RKO (cell line): ENCODE measurements around the gene KLRK1.
"Not testable (repeated sequence)": the region's sequence is repeated elsewhere in the genome, so short reads cannot be mapped to it uniquely, and the experiment has no call there.

ENCODE experiments used
- DNase-seq: peaks from one replicate; pipeline ENCODE4 v3.0.0-alpha.2; 2016; ENCODE audit warnings: low spot score

Gene KLRK1

DNA sequence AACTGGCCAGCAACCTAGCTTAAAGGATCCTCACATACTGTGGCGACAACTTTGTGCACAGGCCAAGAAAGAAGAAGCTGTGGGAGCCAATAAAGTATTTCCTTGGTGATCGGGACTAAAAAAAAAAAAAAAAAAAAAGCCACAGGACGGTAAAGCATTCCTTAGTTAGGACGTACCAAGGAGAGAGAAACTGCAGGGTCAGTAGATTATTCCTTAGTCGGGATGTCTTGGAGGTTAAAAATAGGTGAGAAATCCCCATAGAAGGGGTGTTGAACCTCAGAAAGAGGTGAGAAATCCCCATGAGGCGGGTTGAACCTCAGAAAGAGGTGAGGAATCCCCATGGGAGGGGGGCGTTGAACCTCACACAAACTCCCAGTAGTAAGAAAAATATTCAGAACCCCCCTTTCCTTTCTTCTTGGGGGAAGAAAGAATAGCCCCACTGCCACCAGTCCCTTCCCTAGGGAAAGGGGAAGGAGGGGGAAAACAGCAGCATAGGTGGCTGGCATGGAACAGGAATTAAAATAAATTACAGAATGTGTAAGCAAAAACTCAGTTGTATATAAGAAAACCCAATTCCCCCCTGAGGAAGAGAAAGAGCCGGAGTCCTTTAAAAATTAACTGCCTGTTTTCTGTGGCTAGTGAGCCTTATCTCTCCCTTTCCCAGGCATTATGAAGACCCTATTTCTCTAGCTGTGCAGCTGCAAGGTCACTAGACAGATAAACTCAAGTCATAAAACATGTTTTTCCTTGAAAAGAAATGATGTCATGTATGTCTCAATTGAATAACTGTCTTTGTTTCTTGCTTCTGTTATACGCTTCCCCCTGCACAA, 26.8 kb downstream of the KLRK1 start:
- no peak for DNase-seq

DNA sequence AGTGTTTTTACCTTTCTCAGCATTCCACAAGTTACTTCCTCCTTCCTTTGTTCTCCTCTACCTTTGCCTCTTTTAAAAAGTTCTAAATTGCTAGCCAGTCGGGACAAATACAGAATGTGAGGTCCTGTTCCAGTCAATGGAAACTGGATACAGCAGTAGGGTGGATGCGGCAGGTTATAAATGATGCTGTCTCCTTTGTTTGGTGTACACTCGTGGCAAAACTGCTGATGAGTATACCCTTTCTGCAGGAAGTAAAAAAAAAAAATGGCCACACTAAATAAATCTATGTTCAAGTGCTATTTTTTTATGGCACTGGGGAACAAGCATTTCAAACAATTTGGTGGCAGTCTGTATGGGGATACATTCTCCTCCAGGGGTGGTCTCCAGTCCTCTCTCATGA, 27.5 kb downstream of the KLRK1 start:
- no peak for DNase-seq

DNA sequence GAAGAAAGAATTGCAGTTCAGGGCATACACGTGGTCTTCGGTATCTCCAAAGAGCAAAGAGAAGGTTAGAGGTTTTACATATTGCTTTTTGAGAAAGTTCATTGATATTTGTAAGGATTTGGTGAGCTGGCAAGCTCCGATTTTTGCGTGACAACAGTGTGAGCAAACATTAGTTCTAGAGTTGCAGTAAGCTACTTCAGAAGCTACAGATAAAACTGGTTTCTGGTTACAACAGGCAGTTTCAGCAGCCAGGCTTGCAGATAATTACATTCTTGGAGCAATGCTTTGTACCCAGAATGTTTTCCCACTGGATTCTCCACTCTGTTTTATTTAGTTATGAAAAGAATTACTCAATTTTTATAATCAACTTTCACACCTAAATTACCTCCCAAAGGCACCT, 28.2 kb downstream of the KLRK1 start:
- no peak for DNase-seq

DNA sequence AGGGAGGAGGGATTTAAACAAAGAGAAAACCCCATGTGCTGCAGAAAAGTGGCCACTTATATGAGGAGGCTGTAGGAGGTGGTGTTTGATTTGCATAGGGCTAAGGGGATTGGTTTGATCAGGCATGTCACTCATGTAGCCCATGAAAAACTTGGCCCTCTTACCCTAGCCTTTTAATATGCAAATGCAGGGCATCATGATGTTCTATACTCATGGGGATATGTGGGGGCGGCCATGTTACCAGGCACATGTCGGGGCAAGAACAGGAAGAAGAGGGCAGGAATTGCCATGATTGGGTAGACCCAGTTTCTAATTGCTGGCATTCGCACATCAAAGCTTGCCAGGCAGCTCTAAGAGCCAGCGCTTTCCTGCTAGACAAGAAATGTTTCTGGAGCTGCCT, 28.8 kb downstream of the KLRK1 start:
- DNase-seq = peak; percentile 10

DNA sequence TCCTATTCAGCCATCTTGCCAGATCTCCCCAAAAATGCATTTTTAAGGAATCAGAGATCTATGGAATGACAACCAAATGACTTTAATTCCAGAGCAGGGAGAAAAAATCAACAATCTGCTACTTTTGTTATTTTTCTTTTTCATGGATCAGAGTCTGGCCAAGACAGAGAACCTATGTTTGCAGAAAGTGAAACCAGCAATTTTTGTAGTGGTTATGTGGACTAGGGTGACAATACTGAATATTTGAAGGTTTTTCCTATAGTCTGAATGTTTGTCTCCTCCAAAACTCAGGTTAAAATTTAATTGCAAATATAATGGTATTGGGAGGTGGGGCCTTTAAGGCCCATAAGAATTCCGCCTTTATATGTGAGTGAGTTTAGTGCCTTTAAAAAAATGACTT, 30.9 kb downstream of the KLRK1 start:
- no peak for DNase-seq

DNA sequence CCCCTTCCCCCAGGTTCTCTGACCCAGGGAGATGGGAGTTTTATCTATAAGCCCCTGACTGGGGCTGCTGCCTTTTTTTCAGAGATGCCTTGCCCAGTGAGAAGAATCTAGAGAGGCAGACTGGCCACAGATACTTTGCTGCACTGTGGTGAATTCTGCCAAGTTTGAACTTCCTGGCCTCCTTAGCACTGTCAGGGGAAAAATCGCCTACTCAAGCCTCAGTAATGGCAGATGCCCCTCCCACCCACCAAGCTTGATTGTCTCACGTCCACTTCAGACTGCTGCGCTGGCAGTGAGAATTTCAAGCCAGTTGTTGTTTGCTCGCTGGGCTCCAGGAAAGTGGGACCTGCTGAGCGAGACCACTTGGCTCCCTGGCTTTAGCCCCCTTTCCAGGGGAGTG, 31.7 kb downstream of the KLRK1 start:
- no peak for DNase-seq

DNA sequence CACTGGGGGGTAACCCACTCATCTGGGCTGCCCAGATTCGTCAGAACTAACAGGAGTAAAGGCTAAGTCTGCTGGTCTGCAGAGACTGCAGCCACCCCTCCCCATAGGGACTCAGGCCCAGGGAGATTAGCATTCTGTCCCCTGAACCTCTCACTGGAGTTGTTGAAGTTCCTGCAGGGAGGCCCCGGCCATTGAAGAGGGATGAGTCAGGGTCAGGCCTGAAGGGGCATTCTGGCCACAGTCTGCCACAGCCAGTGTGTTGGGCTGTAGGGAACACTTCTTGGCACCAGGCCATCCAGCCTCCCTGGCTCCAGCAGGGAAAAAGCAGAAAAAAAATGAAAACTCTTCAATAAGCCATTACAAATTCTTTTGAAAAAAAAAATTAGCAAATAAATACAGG, 35.3 kb downstream of the KLRK1 start:
- no peak for DNase-seq

DNA sequence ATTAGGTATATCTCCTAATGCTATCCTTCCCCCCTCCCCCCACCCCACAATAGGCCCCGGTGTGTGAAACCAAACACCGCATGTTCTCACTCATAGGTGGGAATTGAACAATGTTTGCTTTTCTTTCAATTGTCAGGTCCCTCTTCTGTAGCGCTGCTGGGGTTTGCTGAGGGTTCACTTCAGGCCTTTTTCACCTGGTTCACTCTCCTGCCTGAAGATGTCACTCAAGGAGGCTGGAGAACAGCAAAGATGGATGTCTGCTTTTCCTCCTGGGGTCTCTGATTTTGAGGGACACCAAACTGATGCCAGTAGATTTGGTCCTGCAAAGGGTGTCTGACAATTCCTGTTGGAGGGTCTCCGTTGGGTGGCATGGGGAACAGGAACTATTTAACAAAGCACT, 35.8 kb downstream of the KLRK1 start:
- DNase-seq = no peak

DNA sequence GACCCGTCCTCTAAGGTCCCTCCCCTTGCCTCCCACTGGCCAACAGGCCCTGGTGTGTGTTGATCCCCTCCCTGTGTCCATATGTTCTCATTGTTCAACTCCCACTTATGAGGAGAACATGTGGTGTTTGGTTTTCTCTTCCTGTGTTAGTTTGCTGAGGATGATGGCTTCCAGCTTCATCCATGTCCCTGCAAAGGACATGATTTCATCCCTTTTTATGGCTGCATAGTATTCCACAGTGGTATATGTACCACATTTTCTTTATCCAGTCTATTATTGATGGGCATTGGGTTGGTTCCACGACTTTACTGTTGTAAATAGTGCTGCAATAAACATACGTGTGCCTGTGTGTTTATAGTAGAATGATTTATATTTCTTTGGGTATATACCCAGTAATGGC, 38.4 kb downstream of the KLRK1 start:
- DNase-seq = not testable (repeated sequence)

DNA sequence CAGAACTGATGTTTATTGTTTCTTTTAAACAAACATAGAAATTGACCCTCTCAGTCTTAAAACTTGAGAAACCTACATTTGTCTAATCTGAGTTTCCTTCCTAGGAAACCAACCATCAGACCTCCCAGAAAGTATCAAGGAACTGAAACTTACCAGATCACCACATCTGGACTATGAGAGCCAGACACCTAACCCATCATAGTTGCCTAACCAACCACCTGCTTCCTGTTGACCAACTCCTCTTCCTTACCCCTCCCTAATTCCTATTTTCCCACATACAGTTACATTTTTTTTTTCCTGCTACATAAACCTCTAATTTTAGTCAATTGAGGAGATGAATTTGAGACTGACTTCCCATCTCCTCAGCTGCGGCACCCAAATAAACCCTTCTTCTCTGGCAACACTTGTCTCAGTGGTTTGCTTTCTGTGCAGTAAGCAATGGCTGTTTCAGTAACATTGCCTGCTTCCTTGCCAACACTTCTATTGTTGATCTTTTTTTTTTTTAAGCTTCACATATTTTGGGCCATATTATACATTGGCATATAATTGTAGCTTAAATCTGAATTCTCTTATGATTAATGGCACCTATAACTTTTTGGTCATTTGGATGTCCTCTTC, 47.8 kb downstream of the KLRK1 start:
- DNase-seq = no peak

DNA sequence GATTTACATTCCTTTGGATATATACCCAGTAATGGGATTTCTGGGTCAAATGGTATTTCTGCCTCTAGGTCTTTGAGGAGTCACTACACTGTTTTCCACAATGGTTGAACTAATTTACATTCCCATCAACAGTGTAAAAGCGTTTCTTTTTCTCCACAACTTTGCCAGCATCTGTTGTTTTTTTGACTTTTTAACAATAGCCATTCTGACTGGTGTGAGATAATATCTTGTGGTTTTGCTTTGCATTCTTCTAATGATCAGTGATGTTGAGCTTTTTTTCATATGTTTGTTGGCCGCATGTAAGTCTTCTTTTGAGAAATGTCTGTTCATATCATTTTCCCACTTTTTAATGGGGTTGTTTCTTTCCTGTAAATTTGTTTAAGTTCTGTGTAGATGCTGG, 48.9 kb downstream of the KLRK1 start:
- not testable (repeated sequence) for DNase-seq

DNA sequence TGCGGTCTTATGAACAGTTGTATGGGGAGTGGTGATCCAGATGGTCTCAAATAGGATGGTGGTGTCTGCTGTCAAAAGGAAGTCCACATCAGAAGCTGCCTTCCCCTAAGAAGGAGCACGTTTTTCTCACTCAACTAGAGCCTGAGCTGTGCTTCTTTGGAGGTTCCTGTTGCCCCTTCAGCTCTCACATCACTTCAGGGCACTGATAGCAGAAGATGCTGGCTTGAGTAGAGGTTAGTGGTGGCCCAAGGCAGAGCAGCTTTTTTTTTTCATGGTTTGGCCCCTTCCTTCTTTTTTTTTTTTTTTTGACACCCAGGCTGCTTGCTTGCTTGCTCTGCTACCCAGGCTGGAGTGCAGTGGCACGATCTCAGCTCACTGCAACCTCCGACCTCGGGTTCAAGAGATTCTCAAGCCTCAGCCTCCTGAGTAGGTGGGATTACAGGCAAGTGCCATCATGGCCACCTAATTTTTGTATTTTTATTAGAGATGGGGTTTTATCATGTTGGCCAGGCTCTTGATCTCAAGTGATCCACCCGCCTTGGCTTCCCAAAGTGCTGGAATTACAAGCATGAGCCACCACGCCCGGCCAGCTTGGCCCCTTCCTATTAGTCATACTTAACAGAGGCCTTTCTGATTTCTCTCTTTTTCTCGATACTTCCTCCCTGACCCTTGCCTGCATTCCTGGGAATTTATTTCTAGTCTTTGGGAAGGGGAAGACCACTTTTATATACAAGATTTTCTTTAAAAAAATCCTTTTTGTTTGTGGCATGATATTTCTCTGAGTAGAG, 50.6 kb downstream of the KLRK1 start:
- no peak for DNase-seq

DNA sequence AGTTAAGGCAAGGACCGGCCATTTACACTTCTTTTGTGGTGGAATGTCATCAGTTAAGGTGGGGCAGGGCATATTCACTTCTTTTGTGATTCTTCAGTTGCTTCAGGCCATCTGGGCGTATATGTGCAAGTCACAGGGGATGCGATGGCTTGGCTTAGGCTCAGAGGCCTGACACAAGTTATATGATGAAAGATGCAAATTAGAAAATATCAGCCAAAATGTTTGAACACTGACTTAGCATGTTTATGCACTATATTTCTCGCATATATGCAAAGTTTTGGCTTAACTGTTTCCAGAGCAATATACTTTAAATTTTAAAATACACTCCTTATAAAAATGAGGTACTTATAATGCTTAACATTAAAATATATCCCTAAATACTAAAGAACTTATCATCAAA, 51.4 kb downstream of the KLRK1 start:
- not testable (repeated sequence) for DNase-seq

DNA sequence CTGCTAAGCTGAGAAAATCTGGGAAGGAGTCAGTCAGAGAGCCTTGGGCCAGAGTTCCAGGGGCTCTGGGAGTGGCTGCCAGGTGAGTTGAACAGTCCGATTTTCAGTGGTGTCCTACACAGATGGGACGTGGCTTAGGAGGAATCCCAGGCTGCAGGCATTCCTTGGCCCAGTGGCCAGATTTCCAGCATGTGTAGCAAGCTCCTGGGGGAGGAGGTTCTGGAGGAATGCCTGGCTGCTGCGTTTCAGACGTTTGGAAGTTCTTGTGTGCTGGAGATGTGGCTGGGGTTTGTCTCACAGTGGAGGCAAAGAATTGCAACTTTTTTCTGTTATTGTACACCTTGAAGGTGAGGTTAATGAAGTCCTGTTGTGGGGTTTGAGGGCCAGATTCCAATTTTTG, 53.6 kb downstream of the KLRK1 start:
- not testable (repeated sequence) for DNase-seq

DNA sequence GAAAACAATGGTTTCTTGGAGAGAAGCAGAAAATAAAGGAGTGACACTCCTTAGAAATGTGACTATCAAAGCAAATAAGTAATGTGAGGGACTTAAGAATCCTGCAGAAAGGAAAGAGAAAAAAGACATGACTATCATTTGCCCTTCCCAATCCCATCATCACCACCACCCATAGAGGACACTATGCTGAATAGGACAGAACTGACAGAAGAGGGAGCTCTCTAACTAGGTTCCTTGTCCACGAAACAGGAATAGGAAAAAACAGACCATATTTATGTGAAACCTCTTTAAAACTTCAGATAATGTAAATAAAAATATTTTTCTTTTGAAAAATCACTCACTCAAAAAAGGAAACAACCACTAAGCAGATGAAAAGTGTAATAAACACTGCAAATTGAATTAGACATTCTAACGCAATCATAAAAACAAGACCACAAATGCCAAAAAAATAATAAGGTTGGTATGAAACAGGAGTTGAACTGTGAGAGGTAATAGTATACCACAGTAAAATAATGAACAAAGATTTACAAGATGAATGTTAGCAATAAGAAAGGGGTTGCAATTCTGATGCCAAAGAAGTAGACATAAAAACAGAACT, 58.1 kb downstream of the KLRK1 start:
- DNase-seq = peak; percentile 67

DNA sequence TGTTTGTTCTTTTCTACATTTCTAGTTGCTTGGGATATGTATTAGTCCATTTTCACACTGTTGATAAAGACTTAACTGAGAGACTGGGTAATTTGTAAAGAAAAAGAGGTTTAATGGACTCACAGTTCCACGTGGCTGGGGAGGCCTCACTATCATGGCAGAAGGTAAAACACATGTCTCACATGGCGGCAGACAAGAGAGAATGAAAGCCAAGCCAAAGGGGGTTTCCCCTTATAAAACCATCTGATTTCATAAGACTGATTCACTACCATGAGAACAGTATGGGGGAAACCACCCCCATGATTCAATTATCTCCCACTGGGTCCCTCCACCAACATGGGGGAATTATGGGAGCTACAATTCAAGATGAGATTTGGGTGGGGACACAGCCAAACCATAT, 61.1 kb downstream of the KLRK1 start:
- not testable (repeated sequence) for DNase-seq
